DND-41 (cell line): ENCODE measurements around the gene MUC5B.

ENCODE experiments used
- CTCF ChIP-seq: IDR thresholded peaks from 2 replicates; pipeline ENCODE4 v1.5.1; 2012; ENCODE audit warnings: borderline replicate concordance, low read length, moderate library complexity, mild to moderate bottlenecking; ENCODE audit not compliant: poor library complexity, severe bottlenecking; ENCODE audit errors: extremely low read depth
- EZH2 ChIP-seq: IDR thresholded peaks from 3 replicates; pipeline ENCODE4 v1.6.1; 2012; ENCODE audit warnings: borderline replicate concordance, low read depth, mild to moderate bottlenecking, moderate library complexity, low read length, inconsistent platforms; ENCODE audit not compliant: severe bottlenecking

GRCh38 chr11:1219446-1219833 is 3.4 kb upstream of the MUC5B start:
- no peak for TF ChIP-seq CTCF
- TF ChIP-seq EZH2: no peak
